Mesenteric fat pad (tissue), 1 donor: ENCODE data around the gene CADM4. TPM values are rescaled to one million over a fixed set of nuclear protein-coding genes. Genes with fewer than 3 reads are reported as not detected.
"Not testable (repeated sequence)": the region's sequence is repeated elsewhere in the genome, so short reads cannot be mapped to it uniquely, and the experiment has no call there.

Source experiments
- DNase-seq: peaks from one replicate; pipeline ENCODE4 v3.0.0-alpha.2; 2020; ENCODE audit warnings: low spot score
- total RNA-seq: library from RNA; stranded (reverse); fragmentation: NEBNext Ultra II Directional; extraction: Animal tissue kit (Norgen Biotek cat#: 25700); gene quantifications from one replicate; pipeline ENCODE4 v1.2.1, GENCODE V29; 2021
- donor health status: DM: yes; HTN: yes; CAD: no.

CADM4 gene
- total RNA-seq, 1 donor from 2014 or later, result 1.4 TPM

DNA sequence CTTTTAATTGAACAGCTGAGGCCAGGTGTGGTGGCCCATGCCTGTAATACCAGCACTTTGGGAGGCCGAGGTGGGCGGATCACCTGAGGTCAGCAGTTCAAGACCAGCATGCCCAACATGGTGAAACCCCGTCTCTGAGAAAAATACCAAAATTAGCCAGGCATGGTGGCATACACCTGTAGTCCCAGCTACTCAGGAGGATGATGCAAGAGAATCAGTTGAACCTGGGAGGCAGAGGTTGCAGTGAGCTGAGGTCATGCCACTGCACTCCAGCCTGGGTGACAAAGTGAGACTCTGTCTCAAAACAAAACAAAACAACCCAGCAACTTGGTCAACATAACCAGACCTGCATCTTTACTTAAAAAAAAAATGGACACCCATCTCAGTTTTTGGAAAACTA, 52.6 kb downstream of the CADM4 start:
- DNase-seq, result not testable (repeated sequence)

DNA sequence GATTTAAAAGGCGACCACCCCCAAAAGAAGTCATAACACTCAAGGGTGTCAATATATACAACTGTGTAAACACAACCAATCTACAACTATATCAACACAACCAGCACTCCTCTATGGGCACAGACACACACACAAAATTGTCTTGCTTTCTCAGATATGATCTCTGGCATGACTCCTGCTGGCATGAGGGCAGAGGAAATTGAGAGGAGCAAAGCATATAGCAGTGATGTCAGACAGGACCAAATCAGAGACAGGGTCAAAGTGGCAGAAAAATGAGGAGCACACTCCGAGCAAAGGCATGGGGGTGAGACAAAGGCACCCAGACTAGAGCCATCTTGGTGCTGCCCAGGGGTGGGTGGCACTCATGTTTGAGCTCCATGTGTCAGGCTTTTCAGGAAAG, 53.3 kb downstream of the CADM4 start:
- DNase-seq, result no peak

DNA sequence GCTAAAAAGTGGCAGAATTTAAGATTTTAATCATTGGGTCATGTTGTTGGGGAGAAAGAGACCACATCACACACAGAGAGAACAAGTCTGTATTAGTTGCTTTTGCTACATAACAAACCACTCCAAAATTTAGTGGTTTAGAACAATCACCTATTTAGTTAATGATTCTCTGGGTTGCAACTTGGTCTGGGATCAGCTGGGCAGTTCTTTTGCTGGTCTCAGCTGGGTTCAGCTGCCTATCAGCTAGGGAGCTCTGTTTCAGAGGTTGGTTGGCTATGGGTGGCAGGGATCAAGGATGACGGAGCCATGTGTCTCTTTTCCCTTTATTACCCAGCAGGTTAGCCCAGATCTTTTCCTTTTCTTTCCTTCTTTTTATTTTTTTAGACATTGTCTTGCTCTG, 55.2 kb downstream of the CADM4 start:
- DNase-seq, result no peak

DNA sequence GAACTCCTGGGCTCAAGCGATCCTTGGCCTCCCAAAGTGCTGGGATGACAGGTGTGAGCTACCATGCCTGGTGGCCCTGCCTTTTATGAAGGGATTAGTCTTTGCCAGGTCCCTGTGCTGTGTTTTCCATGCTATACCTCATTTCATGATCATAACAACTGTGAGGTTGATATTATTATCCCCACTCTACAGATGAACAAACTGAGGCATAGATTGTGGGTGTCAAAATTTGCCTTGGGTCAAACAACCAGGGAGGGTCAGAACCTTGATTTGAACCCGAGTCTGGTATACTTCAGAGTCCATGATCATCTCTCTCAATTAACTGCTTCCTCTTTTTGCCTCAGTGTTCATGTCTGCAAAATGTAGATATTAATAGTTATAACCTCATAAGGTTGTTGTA, 57.2 kb downstream of the CADM4 start:
- no peak for DNase-seq

DNA sequence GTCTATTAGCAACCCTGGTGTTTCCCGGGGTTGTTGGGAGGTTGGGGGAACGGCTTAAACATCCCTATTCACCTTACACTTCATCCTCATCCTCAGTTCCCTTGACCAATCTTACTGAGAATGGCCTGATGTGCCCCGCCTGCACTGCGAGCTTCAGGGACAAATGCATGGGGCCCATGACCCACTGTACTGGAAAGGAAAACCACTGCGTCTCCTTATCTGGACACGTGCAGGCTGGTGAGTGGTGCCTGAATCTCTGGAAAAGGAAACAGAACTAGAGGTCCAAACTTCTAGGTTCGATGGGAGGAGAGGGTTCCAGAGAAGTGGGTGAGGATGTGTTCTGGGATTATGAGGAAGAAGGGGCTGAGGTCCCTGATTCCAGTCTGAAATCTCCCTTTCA, 58.2 kb downstream of the CADM4 start:
- DNase-seq, result no peak

DNA sequence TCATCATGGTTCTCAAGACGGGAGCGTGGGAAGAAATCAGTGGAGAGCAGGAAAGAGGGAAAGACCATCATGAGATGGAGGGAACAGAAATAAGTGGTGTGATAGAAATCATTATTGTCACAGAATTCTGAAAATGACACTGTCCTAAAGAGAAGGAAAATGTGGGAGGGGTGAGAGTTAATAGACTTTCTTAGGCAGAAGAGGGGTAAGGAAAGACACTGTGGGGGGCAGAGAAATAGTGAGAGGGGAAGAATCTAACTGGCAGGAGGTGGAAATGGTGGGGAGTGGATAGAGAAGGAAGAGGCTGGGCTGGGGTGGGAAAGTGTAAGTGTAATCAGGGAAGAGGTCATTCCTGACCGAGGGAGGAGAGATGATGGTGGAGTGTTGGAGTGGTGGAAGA, 60.9 kb downstream of the CADM4 start:
- no peak for DNase-seq

DNA sequence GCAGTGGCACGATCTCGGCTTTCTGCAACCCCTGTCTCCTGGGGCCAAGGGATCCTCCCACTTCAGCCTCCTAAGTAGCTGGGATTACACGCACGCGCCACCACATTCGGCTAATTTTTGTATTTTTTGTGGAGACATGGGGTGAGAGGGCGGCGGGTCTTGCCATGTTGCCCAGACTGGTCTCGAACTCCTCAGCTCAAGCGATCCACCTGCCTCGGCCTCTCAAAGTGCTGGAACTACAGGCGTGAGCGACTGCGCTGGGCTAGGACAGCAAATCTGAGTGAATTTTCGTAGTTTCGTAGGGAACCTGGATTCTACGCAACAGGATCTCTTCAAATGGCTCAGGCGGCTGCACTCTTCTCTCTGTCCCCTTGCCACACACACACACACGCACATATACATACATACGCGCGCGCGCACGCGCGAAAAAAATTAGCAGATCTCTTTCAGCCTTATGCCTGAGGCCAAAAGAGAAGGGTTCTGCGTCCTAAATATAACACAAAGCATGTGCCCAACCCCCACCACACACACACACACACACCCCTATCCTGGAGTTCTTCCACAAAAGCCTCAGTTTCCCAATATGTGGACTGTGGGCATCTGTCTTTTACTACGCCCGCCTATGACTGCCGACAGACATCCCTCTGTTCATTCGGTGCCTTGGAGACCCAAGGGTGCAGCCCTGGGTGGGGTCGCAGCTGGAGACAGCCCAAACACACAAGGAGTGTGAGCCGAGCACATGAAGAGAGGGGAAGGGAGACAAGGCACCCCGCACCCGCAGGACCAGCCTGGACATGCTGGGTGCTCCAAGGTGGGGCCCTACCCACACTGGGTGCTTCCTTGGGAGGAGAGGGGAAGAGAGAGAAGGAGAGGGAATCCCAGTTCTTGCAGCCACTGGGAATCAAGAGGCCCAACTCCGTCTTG, 63.4 kb downstream of the CADM4 start:
- DNase-seq, result no peak

DNA sequence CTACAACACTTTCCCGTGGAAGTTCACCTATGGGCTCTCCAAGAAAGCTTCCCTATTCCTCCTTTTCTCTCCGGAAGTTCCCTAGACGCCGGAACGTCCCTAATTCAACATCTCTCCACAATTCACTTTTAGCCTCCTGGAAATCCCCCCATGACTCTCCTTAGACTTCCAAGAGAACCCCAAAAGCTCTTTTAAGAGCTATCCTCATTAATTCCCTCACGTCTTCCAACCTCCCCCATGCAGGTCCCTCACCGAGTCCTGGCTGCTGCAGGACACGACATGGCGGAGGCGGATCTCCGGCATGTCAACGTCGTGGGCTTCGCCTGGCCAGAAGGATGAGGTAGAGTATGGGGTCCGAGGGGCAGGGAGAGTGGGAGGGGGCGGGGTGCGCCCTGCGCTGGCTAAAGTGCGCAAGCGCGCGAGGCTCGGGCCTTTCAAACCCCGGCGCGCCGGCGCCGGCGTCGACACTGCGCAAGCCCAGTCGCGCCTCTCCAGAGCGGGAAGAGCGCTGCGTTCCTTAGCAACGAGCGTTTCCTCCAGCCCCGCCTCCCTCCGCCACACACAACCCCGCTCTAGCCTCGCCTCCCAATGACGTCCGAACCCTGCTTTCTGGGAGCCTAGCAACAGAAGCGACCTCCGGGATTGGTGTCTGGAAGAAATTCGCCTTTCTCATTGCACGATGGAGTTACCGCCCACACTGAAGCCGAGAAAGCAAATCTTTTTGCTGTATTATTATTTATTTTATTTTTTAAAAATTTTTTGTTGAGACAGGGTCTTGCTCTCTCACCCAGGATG, 64.3 kb downstream of the CADM4 start, which contains the start of the genes PINLYP and XRCC1:
PINLYP (plus strand) TSS at position 646 of the 795 bp plus-strand sequence. CDS start 1,391 bp downstream, outside the sequence.
XRCC1 (minus strand) TSS at position 372 of the 795 bp plus-strand sequence; CDS start at position 303, 69 bp downstream.
- peak; percentile 99 for DNase-seq

DNA sequence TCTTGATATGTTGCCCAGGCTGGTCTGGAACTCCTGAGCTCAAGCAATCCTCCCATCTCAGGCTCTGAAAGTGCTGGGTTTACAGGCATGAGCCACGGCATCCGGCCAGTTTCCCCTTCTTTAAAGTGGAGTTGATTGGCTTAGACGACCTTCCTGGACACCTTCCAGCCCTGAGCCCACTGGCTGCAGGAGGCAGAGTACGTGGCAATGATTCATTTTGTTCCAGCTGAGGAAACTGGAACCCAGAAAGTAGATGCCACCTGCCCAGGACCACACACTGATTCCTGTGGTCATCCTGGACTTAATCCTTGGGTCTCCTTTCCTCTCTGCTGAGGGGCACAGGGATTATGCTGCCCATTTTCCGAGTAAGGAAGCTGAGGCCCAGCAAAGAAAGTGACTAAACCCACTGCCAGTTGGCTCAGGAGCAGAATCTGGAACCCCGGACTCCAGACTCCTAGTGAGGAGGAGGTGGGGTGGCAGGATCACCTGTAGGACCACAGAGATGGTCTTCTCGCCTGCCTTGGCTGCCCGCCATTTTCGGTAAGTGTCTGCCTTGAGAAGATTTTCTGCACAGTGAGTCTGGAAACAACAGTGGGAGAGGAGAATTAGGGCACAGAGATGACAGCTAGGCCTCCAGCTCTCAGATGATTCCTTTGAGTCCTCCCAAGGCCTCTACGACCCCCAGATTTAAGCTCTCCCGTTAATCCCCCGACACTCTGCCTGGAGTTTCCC, 65.1 kb downstream of the CADM4 start:
- no peak for DNase-seq

Other genes starting within 250 kb of the CADM4 start
- gene TEX101, start 225.0 kb downstream of the CADM4 start, total RNA-seq, result not detected
- gene LYPD3, start 174.2 kb downstream of the CADM4 start, total RNA-seq, result 3.0 TPM
- gene PHLDB3, start 135.1 kb downstream of the CADM4 start, total RNA-seq, result 5.5 TPM
- gene ETHE1, start 112.6 kb downstream of the CADM4 start, total RNA-seq, result 20.4 TPM
- 1.7 TPM for gene ZNF575, start 106.7 kb downstream of the CADM4 start, total RNA-seq
- gene XRCC1, start 64.3 kb downstream of the CADM4 start, total RNA-seq, result 18.2 TPM
- 2.2 TPM for gene PINLYP, start 64.0 kb downstream of the CADM4 start, total RNA-seq
- 21.7 TPM for gene IRGQ, start 43.7 kb downstream of the CADM4 start, total RNA-seq
- 12.1 TPM for gene ZNF576, start 43.3 kb downstream of the CADM4 start, total RNA-seq
- 0.22 TPM for gene SRRM5, start 27.8 kb downstream of the CADM4 start, total RNA-seq
- 19.2 TPM for gene ZNF428, start 20.2 kb downstream of the CADM4 start, total RNA-seq
- 58.0 TPM for gene PLAUR, start 30.3 kb upstream of the CADM4 start, total RNA-seq
- not detected for gene IRGC, start 76.2 kb upstream of the CADM4 start, total RNA-seq
- gene SMG9, start 115.1 kb upstream of the CADM4 start, total RNA-seq, result 21.1 TPM
- 3.1 TPM for gene KCNN4, start 141.1 kb upstream of the CADM4 start, total RNA-seq
- 2.0 TPM for gene LYPD5, start 162.6 kb upstream of the CADM4 start, total RNA-seq
- 8.2 TPM for gene ZNF283, start 187.5 kb upstream of the CADM4 start, total RNA-seq
- gene ZNF404, start 244.1 kb upstream of the CADM4 start, total RNA-seq, result 1.7 TPM